Esophagus (tissue), 2 donors: ENCODE results near the gene TNS1. TPM values are rescaled to one million over a fixed set of nuclear protein-coding genes. Genes with fewer than 3 reads are reported as not detected.
"Not testable (repeated sequence)": the region's sequence is repeated elsewhere in the genome, so short reads cannot be mapped to it uniquely, and the experiment has no call there.

Experiments
- H3K27ac ChIP-seq, 2 donors: one replicate each; pipeline ENCODE4 v1.5.1; 2013; ENCODE audit warnings: low read depth in 2 of 2, mild to moderate bottlenecking in 2 of 2, inconsistent platforms in 1 of 2, low read length in 1 of 2, moderate library complexity in 1 of 2
- H3K27me3 ChIP-seq, 2 donors: one replicate each; pipeline ENCODE4 v1.6.1; 2013; ENCODE audit warnings: low read length in 2 of 2, control low read depth in 1 of 2, mild to moderate bottlenecking in 1 of 2; ENCODE audit not compliant: insufficient read depth in 2 of 2, control insufficient read depth in 1 of 2
- H3K36me3 ChIP-seq, 2 donors: one replicate each; pipeline ENCODE4 v1.6.1; 2013; ENCODE audit warnings: low read length in 1 of 2; ENCODE audit not compliant: control insufficient read depth in 2 of 2, insufficient read depth in 2 of 2
- H3K4me1 ChIP-seq, 2 donors: one replicate each; pipeline ENCODE4 v1.6.1; 2013; ENCODE audit warnings: low read length in 1 of 2; ENCODE audit not compliant: control insufficient read depth in 2 of 2, insufficient read depth in 2 of 2
- H3K4me3 ChIP-seq, 2 donors: one replicate each; pipeline ENCODE4 v1.5.1; 2013; ENCODE audit warnings: low read length in 2 of 2, mild to moderate bottlenecking in 2 of 2, low read depth in 1 of 2, moderate library complexity in 1 of 2
- H3K9me3 ChIP-seq, 2 donors: one replicate each; pipeline ENCODE4 v1.6.1; 2013; ENCODE audit warnings: mild to moderate bottlenecking in 2 of 2, low read depth in 1 of 2, low read length in 1 of 2, moderate library complexity in 1 of 2; ENCODE audit not compliant: control insufficient read depth in 2 of 2, insufficient read depth in 1 of 2
- WGBS, 2 donors: extraction: QIAGEN DNeasy Blood & Tissue Kit; methylation state at CpG; one replicate each; pipeline ENCODE4 v1.1.7; 2013; 5-methylcytosine and 5-hydroxymethylcytosine counted together
- polyA plus RNA-seq, 2 donors: library from polyadenylated mRNA; stranded (reverse); fragments of 200-250 nt; gene quantifications; one replicate each; pipeline ENCODE4 v1.2.3, GENCODE V29; 2013
- donor health status: healthy with polysubstance abuse.
- donor health status: Bipolar disorder and iron deficiency.

Gene TNS1
- polyA plus RNA-seq, 2 donors, result 28.3 to 39.0 TPM

GRCh38 chr2:218024336-218024735 is 21.5 kb upstream of the TNS1 start:
- no peak overlapping the region for H3K4me3 ChIP-seq
- 57 to 78% methylated on average over 2 of the region's 2 CpGs for WGBS, 2 donors
- no peak overlapping the region for H3K27ac ChIP-seq
- H3K36me3 ChIP-seq, result no peaks in the 10 kb centered on the region
- H3K4me1 ChIP-seq, result peaks cover 2 to 27% of the 10 kb centered on the region in 2 donors
- H3K9me3 ChIP-seq, result no peaks in the 10 kb centered on the region
- no peaks in the 10 kb centered on the region for H3K27me3 ChIP-seq

- no peak overlapping the region for H3K4me3 ChIP-seq
- H3K27ac ChIP-seq, result no peak overlapping the region
- 49 to 64% methylated on average over 3 of the region's 3 CpGs for WGBS, 2 donors
- no peaks in the 10 kb centered on the region for H3K36me3 ChIP-seq
- H3K9me3 ChIP-seq, result no peaks in the 10 kb centered on the region
- H3K27me3 ChIP-seq, result no peaks in the 10 kb centered on the region
- H3K4me1 ChIP-seq, result peaks cover 2 to 27% of the 10 kb centered on the region in 2 donors
These were observed 20.8 kb upstream of the TNS1 start for GRCh38 chr2:218023636-218024035.

- Histone ChIP-seq H3K27ac (no peak overlapping the region), H3K27me3 (no peaks in the 10 kb centered on the region), H3K4me3 (no peak overlapping the region), H3K36me3 (no peaks in the 10 kb centered on the region), H3K9me3 (no peaks in the 10 kb centered on the region), H3K4me1 (peaks cover 2 to 24% of the 10 kb centered on the region in 2 donors)
- 82 to 83% methylated on average over 7 of the region's 7 CpGs for WGBS, 2 donors
These were observed 20.2 kb upstream of the TNS1 start for GRCh38 chr2:218022851-218023530.

- H3K27ac ChIP-seq, result no peak overlapping the region
- no peaks in the 10 kb centered on the region for H3K27me3 ChIP-seq
- no peaks in the 10 kb centered on the region for H3K36me3 ChIP-seq
- H3K4me3 ChIP-seq, result no peak overlapping the region
- peaks cover 2 to 18% of the 10 kb centered on the region in 2 donors for H3K4me1 ChIP-seq
- H3K9me3 ChIP-seq, result no peaks in the 10 kb centered on the region
- WGBS, 2 donors, result 91 to 93% methylated on average over 10 of the region's 10 CpGs
These were observed 19.5 kb upstream of the TNS1 start for GRCh38 chr2:218022131-218022850.

GRCh38 chr2:218021536-218022071 is 18.8 kb upstream of the TNS1 start:
- H3K27ac ChIP-seq, result no peak overlapping the region

GRCh38 chr2:218020966-218021535 is 18.3 kb upstream of the TNS1 start:
- Histone ChIP-seq H3K4me1 (peaks cover 0 to 15% of the 10 kb centered on the region in 2 donors), H3K27ac (no peak overlapping the region), H3K27me3 (no peaks in the 10 kb centered on the region), H3K4me3 (no peak overlapping the region), H3K9me3 (no peaks in the 10 kb centered on the region), H3K36me3 (no peaks in the 10 kb centered on the region)
- WGBS, 2 donors, result 84 to 85% methylated on average over 6 of the region's 6 CpGs

More at GRCh38 chr2:218021536-218022071, 18.8 kb upstream of the TNS1 start:
- Histone ChIP-seq H3K27me3 (no peaks in the 10 kb centered on the region), H3K9me3 (no peaks in the 10 kb centered on the region), H3K36me3 (no peaks in the 10 kb centered on the region), H3K4me1 (peaks cover 0 to 17% of the 10 kb centered on the region in 2 donors), H3K4me3 (no peak overlapping the region)
- WGBS, 2 donors, result 83 to 86% methylated on average over 12 of the region's 12 CpGs

- no peaks in the 10 kb centered on the region for H3K36me3 ChIP-seq
- no peak overlapping the region for H3K27ac ChIP-seq
- H3K27me3 ChIP-seq, result no peaks in the 10 kb centered on the region
- H3K9me3 ChIP-seq, result no peaks in the 10 kb centered on the region
- H3K4me3 ChIP-seq, result no peak overlapping the region
- H3K4me1 ChIP-seq, result peaks cover 0 to 13% of the 10 kb centered on the region in 2 donors
- WGBS, 2 donors, result 93% methylated on average over 5 of the region's 5 CpGs
These were observed 17.5 kb upstream of the TNS1 start for GRCh38 chr2:218020281-218020680.

GRCh38 chr2:218019411-218020060 is 16.7 kb upstream of the TNS1 start:
- WGBS, 2 donors, result 79 to 83% methylated on average over 7 of the region's 7 CpGs
- H3K27me3 ChIP-seq, result no peaks in the 10 kb centered on the region

GRCh38 chr2:218018842-218019125 is 16.0 kb upstream of the TNS1 start:
- H3K27ac ChIP-seq, H3K9me3 ChIP-seq, H3K4me1 ChIP-seq, H3K27me3 ChIP-seq, H3K36me3 ChIP-seq, H3K4me3 ChIP-seq: not testable (repeated sequence)
- WGBS, 2 donors, result 85% methylated on average over 4 of the region's 4 CpGs

More at GRCh38 chr2:218019411-218020060, 16.7 kb upstream of the TNS1 start:
- no peak overlapping the region for H3K4me3 ChIP-seq
- H3K27ac ChIP-seq, result no peak overlapping the region
- no peaks in the 10 kb centered on the region for H3K9me3 ChIP-seq
- peaks cover 0 to 13% of the 10 kb centered on the region in 2 donors for H3K4me1 ChIP-seq
- no peaks in the 10 kb centered on the region for H3K36me3 ChIP-seq
